HEK293T (cell line): Measurements from ENCODE around the gene STK4.

ENCODE experiments used
- BHLHE40 ChIP-seq: fragments of 450-650 bp; IDR thresholded peaks from 2 replicates; pipeline ENCODE4 v1.6.1; 2016; ENCODE audit warnings: mild to moderate bottlenecking, moderate library complexity, borderline replicate concordance
- FOXK2 ChIP-seq: fragments of 450-650 bp; IDR thresholded peaks from 2 replicates; pipeline ENCODE4 v1.6.1; 2016; ENCODE audit warnings: mild to moderate bottlenecking
- FOXM1 ChIP-seq: fragments of 450-650 bp; IDR thresholded peaks from 2 replicates; pipeline ENCODE4 v1.6.1; 2017; ENCODE audit warnings: mild to moderate bottlenecking, borderline replicate concordance
- NFRKB ChIP-seq: fragments of 450-650 bp; IDR thresholded peaks from 2 replicates; pipeline ENCODE4 v1.6.1; 2016; ENCODE audit warnings: mild to moderate bottlenecking, moderate library complexity
- SP1 ChIP-seq: fragments of 450-650 bp; IDR thresholded peaks from 2 replicates; pipeline ENCODE4 v1.6.1; 2017
- TARDBP ChIP-seq: fragments of 450-650 bp; IDR thresholded peaks from 2 replicates; pipeline ENCODE4 v1.6.1; 2016
- ZNF384 ChIP-seq: fragments of 450-650 bp; IDR thresholded peaks from 2 replicates; pipeline ENCODE4 v1.6.1; 2016
- TF ChIP-seq, protein P1 (sequence below): fragments of 450-650 bp; IDR thresholded peaks from 2 replicates; pipeline ENCODE4 v1.6.1; 2016

DNA sequence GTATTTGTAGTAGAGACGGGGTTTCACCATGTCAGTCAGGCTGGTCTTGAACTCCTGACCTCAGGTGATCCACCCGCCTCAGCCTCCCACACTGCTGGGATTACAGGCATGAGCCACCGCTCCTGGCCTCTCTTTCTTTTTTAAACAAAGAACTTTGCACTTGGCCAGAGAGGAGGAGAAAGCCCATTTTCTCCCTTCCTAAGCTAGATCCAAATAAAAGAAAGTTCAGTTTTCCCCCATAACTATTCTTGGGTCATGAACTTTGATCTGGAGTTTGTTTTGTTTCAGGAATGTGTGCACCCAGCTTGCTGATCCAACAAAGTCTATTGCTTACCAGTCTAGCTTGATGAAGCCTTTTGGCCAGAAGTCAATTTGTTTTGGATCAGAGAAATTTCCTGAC is 111.2 kb downstream of the STK4 start:
- no peak for TF ChIP-seq TARDBP
- TF ChIP-seq SP1: no peak
- TF ChIP-seq FOXK2: no peak
- TF ChIP-seq, protein P1, sequence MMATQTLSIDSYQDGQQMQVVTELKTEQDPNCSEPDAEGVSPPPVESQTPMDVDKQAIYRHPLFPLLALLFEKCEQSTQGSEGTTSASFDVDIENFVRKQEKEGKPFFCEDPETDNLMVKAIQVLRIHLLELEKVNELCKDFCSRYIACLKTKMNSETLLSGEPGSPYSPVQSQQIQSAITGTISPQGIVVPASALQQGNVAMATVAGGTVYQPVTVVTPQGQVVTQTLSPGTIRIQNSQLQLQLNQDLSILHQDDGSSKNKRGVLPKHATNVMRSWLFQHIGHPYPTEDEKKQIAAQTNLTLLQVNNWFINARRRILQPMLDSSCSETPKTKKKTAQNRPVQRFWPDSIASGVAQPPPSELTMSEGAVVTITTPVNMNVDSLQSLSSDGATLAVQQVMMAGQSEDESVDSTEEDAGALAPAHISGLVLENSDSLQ: no peak
- TF ChIP-seq NFRKB: no peak
- TF ChIP-seq ZNF384: no peak
- TF ChIP-seq BHLHE40: no peak
- no peak for TF ChIP-seq FOXM1
